HepG2 (cell line): ENCODE measurements around the gene SPATA33.
A peak's percentile ranks its signal among the peaks of the same experiment; 100 is the strongest.

Source experiments
- ELF4 ChIP-seq: sonication (generic); formaldehyde crosslinking; IDR thresholded peaks from 2 replicates; pipeline ENCODE4 v1.5.0; 2020; ENCODE audit warnings: missing genetic modification reagents, mild to moderate bottlenecking, moderate library complexity, borderline replicate concordance
- NCOR1 ChIP-seq: fragments of 200-600 bp; sonication (generic); IDR thresholded peaks from 2 replicates; pipeline ENCODE4 v1.7.0; 2017; ENCODE audit warnings: antibody characterized with exemption, low read length, borderline replicate concordance
- SP1 ChIP-seq, 2 experiments: fragments of 450-650 bp in 1 of 2; sonication (generic) in 1 of 2; formaldehyde crosslinking in 1 of 2; IDR thresholded peaks; 2 replicates each; pipeline versions ENCODE4 v1.4.0 to v1.6.1; 2016 to 2020; ENCODE audit warnings: missing genetic modification reagents in 1 of 2
- XRCC5 ChIP-seq: fragments of 200-400 bp; formaldehyde crosslinking; optimal IDR thresholded peaks from 2 replicates; pipeline ENCODE3; 2017; ENCODE audit warnings: mild to moderate bottlenecking, low read length
- ZNF142 ChIP-seq: sonication (generic); formaldehyde crosslinking; IDR thresholded peaks from 2 replicates; pipeline ENCODE4 v1.4.0; 2020; ENCODE audit warnings: missing genetic modification reagents
- TF ChIP-seq, protein P1 (sequence below): fragments of 450-650 bp; IDR thresholded peaks from 2 replicates; pipeline ENCODE4 v1.6.1; 2016
- TF ChIP-seq, protein P2 (sequence below): sonication (generic); formaldehyde crosslinking; conservative IDR thresholded peaks from 2 replicates; pipeline ENCODE4 v1.8.0; 2022; ENCODE audit warnings: missing genetic modification reagents

DNA sequence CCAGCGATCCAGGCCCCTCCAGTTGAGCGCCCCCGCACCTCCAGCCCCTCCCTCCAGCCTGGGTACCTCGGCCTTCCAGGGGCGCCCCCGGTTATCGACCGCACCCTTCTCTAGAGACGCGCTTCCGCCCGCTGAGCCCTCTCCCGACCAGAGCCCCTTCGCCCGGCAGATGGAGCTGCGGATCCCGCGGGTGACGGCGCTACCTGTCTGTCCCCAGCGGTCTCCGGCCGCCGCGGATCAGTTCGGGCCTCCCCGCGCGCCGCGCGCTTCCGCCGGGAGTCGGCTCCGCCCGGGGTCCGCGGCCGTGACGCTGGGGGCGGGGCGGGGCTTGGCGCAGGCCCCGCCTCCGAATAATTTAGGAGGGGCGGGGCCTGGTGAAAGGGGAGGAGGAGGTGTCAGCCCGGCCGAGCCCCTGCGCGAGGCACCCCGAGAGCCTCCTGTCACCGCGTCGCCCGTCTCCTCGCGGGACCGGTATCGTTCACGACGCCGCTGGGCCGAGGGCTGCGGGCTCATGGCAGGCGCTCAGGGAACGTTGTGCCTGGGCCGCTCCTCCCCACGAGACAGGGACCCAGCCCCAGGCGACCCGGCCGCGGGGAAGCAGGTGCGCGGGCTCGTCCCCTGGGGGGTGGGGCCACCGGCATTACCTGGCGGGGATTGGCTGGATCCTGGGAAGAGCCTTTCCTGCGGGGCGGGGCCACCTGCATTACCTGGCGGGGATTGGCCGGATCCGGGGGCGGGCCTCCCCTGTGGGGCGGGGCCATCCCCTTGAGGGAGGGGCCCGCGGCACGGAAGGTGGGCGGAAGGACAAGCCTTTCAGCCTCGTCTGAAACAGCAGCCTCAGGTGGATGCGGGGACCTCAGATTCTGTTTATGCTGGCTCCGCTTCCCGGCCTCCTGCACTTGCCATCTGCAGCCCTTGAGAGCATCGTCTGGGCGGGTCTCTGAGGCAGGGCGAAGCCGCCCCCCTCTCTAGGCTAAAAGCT is 44.1 kb downstream of the SPATA33 start, which contains the start of gene SPATA2L:
- no peak; the same call in 1 of the 2 replicates for TF ChIP-seq NCOR1
- TF ChIP-seq, protein P1, sequence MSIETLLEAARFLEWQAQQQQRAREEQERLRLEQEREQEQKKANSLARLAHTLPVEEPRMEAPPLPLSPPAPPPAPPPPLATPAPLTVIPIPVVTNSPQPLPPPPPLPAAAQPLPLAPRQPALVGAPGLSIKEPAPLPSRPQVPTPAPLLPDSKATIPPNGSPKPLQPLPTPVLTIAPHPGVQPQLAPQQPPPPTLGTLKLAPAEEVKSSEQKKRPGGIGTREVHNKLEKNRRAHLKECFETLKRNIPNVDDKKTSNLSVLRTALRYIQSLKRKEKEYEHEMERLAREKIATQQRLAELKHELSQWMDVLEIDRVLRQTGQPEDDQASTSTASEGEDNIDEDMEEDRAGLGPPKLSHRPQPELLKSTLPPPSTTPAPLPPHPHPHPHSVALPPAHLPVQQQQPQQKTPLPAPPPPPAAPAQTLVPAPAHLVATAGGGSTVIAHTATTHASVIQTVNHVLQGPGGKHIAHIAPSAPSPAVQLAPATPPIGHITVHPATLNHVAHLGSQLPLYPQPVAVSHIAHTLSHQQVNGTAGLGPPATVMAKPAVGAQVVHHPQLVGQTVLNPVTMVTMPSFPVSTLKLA, result peak; percentile 53; the same call in 1 of the 2 replicates
- TF ChIP-seq, protein P2, sequence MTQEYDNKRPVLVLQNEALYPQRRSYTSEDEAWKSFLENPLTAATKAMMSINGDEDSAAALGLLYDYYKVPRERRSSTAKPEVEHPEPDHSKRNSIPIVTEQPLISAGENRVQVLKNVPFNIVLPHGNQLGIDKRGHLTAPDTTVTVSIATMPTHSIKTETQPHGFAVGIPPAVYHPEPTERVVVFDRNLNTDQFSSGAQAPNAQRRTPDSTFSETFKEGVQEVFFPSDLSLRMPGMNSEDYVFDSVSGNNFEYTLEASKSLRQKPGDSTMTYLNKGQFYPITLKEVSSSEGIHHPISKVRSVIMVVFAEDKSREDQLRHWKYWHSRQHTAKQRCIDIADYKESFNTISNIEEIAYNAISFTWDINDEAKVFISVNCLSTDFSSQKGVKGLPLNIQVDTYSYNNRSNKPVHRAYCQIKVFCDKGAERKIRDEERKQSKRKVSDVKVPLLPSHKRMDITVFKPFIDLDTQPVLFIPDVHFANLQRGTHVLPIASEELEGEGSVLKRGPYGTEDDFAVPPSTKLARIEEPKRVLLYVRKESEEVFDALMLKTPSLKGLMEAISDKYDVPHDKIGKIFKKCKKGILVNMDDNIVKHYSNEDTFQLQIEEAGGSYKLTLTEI (CRISPR knock-in tag), result no peak
- TF ChIP-seq ZNF142 (CRISPR knock-in tag), result peak; percentile 93
- TF ChIP-seq ELF4 (CRISPR knock-in tag), result no peak
- TF ChIP-seq XRCC5, result peak; percentile 49
- peak; percentile 80 for TF ChIP-seq SP1 (IDR thresholded peaks at IDR 0.05)
- peak; percentile 94 for TF ChIP-seq SP1 (CRISPR knock-in tag; IDR thresholded peaks at IDR 0.05)
